Gastroesophageal sphincter (tissue), 3 donors: ENCODE data around the gene KPNA2.

ENCODE experiments used
- POLR2A ChIP-seq, 2 donors: fragments of 450-650 bp; IDR thresholded peaks; one replicate each; pipeline ENCODE4 v1.6.1; 2017; ENCODE audit warnings: antibody characterized with exemption in 2 of 2, mild to moderate bottlenecking in 2 of 2, moderate library complexity in 1 of 2
- POLR2AphosphoS5 ChIP-seq: sonication (generic); formaldehyde crosslinking; IDR thresholded peaks from one replicate; pipeline ENCODE4 v1.6.1; 2017; ENCODE audit warnings: antibody characterized with exemption
- TF ChIP-seq, protein P1 (sequence below), 4 experiments: fragments of 200-600 bp in 2 of 4; fragments of 450-650 bp in 2 of 4; sonication (generic) in 1 of 4; IDR thresholded peaks; one replicate each; pipeline ENCODE4 v1.5.1; 2017 to 2019; ENCODE audit warnings: antibody characterized with exemption in 4 of 4, mild to moderate bottlenecking in 2 of 4, moderate library complexity in 2 of 4

GRCh38 chr17:68096111-68096510 is 60.6 kb downstream of the KPNA2 start:
- TF ChIP-seq POLR2A (IDR thresholded peaks at IDR 0.05) (no peak), POLR2AphosphoS5 (no peak)
- TF ChIP-seq, protein P1, sequence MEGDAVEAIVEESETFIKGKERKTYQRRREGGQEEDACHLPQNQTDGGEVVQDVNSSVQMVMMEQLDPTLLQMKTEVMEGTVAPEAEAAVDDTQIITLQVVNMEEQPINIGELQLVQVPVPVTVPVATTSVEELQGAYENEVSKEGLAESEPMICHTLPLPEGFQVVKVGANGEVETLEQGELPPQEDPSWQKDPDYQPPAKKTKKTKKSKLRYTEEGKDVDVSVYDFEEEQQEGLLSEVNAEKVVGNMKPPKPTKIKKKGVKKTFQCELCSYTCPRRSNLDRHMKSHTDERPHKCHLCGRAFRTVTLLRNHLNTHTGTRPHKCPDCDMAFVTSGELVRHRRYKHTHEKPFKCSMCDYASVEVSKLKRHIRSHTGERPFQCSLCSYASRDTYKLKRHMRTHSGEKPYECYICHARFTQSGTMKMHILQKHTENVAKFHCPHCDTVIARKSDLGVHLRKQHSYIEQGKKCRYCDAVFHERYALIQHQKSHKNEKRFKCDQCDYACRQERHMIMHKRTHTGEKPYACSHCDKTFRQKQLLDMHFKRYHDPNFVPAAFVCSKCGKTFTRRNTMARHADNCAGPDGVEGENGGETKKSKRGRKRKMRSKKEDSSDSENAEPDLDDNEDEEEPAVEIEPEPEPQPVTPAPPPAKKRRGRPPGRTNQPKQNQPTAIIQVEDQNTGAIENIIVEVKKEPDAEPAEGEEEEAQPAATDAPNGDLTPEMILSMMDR (IDR thresholded peaks at IDR 0.05), result no peak
